ENCODE results near the gene GNAT3.
A peak's percentile ranks its signal among the peaks of the same experiment; 100 is the strongest.

GNAT3 gene

DNA sequence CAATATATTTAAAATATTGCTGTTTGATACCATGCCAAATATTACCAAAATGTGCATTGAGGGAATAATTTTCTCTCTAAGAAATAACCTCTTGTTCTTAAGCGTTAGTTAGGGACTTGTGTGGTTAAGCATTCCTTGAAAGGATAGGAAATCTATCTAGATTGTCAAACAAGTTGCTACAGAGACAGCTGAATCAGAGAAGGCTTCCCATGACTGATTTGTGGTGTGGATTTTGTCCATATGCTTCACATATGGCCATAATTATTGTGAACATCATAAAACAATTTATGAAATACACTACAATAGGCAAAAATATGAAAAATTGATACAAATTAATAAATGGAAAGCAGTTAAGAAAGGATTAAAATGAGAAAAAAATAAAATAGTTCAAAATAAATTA, 96.3 kb downstream of the GNAT3 start:
- Histone ChIP-seq H3K27me3 (ENCODE audit: insufficient read depth, poor library complexity, severe bottlenecking) (no peaks in the 10 kb centered on the region), H3K4me3 (replicated peaks; ENCODE audit: insufficient read depth, low read length) (no peak overlapping the region), H3K27ac (replicated peaks) (no peak overlapping the region)
- TF ChIP-seq REST (IDR thresholded peaks at IDR 0.05; ENCODE audit: insufficient replicate concordance, low read depth): no peak
- no peak for TF ChIP-seq SPI1 (IDR thresholded peaks at IDR 0.05; ENCODE audit: borderline replicate concordance, low read depth)
- TF ChIP-seq GABPA (IDR thresholded peaks at IDR 0.05; ENCODE audit: low read depth): no peak
- TF ChIP-seq, protein P1, sequence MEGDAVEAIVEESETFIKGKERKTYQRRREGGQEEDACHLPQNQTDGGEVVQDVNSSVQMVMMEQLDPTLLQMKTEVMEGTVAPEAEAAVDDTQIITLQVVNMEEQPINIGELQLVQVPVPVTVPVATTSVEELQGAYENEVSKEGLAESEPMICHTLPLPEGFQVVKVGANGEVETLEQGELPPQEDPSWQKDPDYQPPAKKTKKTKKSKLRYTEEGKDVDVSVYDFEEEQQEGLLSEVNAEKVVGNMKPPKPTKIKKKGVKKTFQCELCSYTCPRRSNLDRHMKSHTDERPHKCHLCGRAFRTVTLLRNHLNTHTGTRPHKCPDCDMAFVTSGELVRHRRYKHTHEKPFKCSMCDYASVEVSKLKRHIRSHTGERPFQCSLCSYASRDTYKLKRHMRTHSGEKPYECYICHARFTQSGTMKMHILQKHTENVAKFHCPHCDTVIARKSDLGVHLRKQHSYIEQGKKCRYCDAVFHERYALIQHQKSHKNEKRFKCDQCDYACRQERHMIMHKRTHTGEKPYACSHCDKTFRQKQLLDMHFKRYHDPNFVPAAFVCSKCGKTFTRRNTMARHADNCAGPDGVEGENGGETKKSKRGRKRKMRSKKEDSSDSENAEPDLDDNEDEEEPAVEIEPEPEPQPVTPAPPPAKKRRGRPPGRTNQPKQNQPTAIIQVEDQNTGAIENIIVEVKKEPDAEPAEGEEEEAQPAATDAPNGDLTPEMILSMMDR (IDR thresholded peaks at IDR 0.05; ENCODE audit: insufficient read depth, low read length): no peak
- no peak for TF ChIP-seq POLR2AphosphoS5 (IDR thresholded peaks at IDR 0.05; ENCODE audit: low read depth)
- DNase-seq (ENCODE audit: low read depth in 1 of 2, low spot score in 1 of 2): no peak

DNA sequence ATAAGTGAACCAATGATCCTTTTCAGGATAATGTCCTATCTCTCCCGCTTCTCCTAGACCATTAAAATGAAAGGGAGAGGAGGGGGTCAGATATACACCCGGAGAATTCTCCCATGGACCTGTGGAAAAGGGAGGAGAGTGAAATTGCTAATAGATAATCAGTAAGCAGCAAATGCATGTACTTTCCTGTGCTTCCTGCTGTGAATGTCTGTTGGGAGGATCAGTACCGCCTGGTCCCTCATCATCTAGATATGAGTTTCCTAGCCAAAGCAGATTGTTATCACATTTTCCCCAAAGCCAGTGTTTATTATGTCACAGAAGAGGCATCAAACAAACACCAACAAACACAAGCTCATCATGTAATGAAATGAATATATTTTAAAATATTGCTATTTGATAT, 96.8 kb downstream of the GNAT3 start:
- Histone ChIP-seq H3K27ac (replicated peaks) (no peak overlapping the region), H3K27me3 (ENCODE audit: insufficient read depth, poor library complexity, severe bottlenecking) (no peaks in the 10 kb centered on the region), H3K4me3 (replicated peaks; ENCODE audit: insufficient read depth, low read length) (no peak overlapping the region)
- TF ChIP-seq, protein P1 (IDR thresholded peaks at IDR 0.05; ENCODE audit: insufficient read depth, low read length): no peak
- TF ChIP-seq GABPA (IDR thresholded peaks at IDR 0.05; ENCODE audit: low read depth) (no peak), REST (IDR thresholded peaks at IDR 0.05; ENCODE audit: insufficient replicate concordance, low read depth) (no peak), POLR2AphosphoS5 (IDR thresholded peaks at IDR 0.05; ENCODE audit: low read depth) (no peak), SPI1 (IDR thresholded peaks at IDR 0.05; ENCODE audit: borderline replicate concordance, low read depth) (no peak)
- no peak for DNase-seq (ENCODE audit: low read depth in 1 of 2, low spot score in 1 of 2)

- Histone ChIP-seq H3K27me3 (ENCODE audit: insufficient read depth, poor library complexity, severe bottlenecking) (no peaks in the 10 kb centered on the region), H3K27ac (replicated peaks) (no peak overlapping the region), H3K4me3 (replicated peaks; ENCODE audit: insufficient read depth, low read length) (no peak overlapping the region)
- DNase-seq (ENCODE audit: low read depth in 1 of 2, low spot score in 1 of 2): peak in 1 of 2 experiments; percentile 2
- no peak for TF ChIP-seq POLR2AphosphoS5 (IDR thresholded peaks at IDR 0.05; ENCODE audit: low read depth)
- TF ChIP-seq GABPA (IDR thresholded peaks at IDR 0.05; ENCODE audit: low read depth): no peak
- no peak for TF ChIP-seq REST (IDR thresholded peaks at IDR 0.05; ENCODE audit: insufficient replicate concordance, low read depth)
- TF ChIP-seq, protein P1 (IDR thresholded peaks at IDR 0.05; ENCODE audit: insufficient read depth, low read length): no peak
- TF ChIP-seq SPI1 (IDR thresholded peaks at IDR 0.05; ENCODE audit: borderline replicate concordance, low read depth): no peak
Measured at GRCh38 chr7:80414331-80414730, 97.5 kb downstream of the GNAT3 start.
